Measurements from ENCODE around the gene UBL3. TPM values are rescaled to one million over a fixed set of nuclear protein-coding genes. Genes with fewer than 3 reads are reported as not detected.

UBL3 gene
- total and polyA plus RNA-seq, 2 of the 8 experiments (the other 6 are each of a cell fraction or from before 2014, with no cell fraction given), result 5.3 to 16.1 TPM

- peak overlapping the region in 1 of 4 experiments; percentile 47; a peak in 1 of 8 replicates for H3K4me3 ChIP-seq (ENCODE audit: extremely low read depth in 1 of 4, insufficient read depth in 2 of 4, low read depth in 3 of 4, low read length in 4 of 4)
- no peak for FAIRE-seq
- DNase-seq (ENCODE audit: low read depth in 1 of 2, low spot score in 2 of 2), result no peak
- H3K9ac ChIP-seq (replicated peaks in 1 of 4; ENCODE audit: extremely low read depth in 1 of 4, low read depth in 3 of 4, low read length in 3 of 4), result no peak overlapping the region
- H3K56ac ChIP-seq (replicated peaks; ENCODE audit: insufficient read length, low read depth, low read length), result no peak overlapping the region
- H2BK15ac ChIP-seq (ENCODE audit: low read length), result no peak overlapping the region
- no peak overlapping the region for H2BK5ac ChIP-seq (ENCODE audit: low read depth, low read length)
- peak overlapping the region in 1 of 2 experiments; percentile 68; a peak in 2 of 4 replicates for H3K4me2 ChIP-seq (ENCODE audit: insufficient read depth in 1 of 2, low read depth in 2 of 2, low read length in 2 of 2)
- ChIA-PET POLR2A (ENCODE audit: partially characterized antibody) (interaction anchor here (1.6 kb wide), 1 partner anchor 9 kb away, joined by 6 read pairs; the partner anchor contains the start of gene UBL3), CTCF (ENCODE audit: partially characterized antibody) (interaction anchor here (1.0 to 2.0 kb wide), 4 partner anchors 9 to 273 kb away, joined by 3 to 7 read pairs (median 4); no protein-coding TSS in a partner anchor)
- H3K23ac ChIP-seq (ENCODE audit: insufficient read length), result no peak overlapping the region
- H2BK20ac ChIP-seq (ENCODE audit: low read length), result no peak overlapping the region
- H4K20me1 ChIP-seq (replicated peaks in 1 of 2; ENCODE audit: control insufficient read depth in 1 of 2, insufficient read depth in 2 of 2, low read length in 2 of 2), result no peaks in the 10 kb centered on the region
- no peak overlapping the region for H4K91ac ChIP-seq (replicated peaks; ENCODE audit: insufficient read length, low read length)
- no peaks in the 10 kb centered on the region for H3K79me1 ChIP-seq (ENCODE audit: low read depth, low read length)
- no peak overlapping the region for H3K4ac ChIP-seq (replicated peaks; ENCODE audit: insufficient read length, low read depth, low read length)
- H3K79me2 ChIP-seq (ENCODE audit: control insufficient read depth in 1 of 2, insufficient read depth in 2 of 2, low read length in 2 of 2), result peaks cover 0 to 93% of the 10 kb centered on the region in 2 experiments; a peak in 3 of 4 replicates
- no peak overlapping the region for H4K5ac ChIP-seq (ENCODE audit: insufficient read length, low read depth, low read length)
- no peak overlapping the region for H2BK12ac ChIP-seq (ENCODE audit: low read depth, low read length)
- no peak overlapping the region for H2AFZ ChIP-seq (ENCODE audit: low read length)
- no peak overlapping the region for H3K18ac ChIP-seq (ENCODE audit: extremely low read depth, low read length)
- H3K14ac ChIP-seq (ENCODE audit: insufficient read length), result no peak overlapping the region
- H3K23me2 ChIP-seq (ENCODE audit: low read depth, low read length), result 0 out of 2 replicates have a peak, but pooled peaks cover 1% of the 10 kb centered on the region
- H4K8ac ChIP-seq (ENCODE audit: extremely low read depth, insufficient read depth, low read length), result no peak overlapping the region
- no peak overlapping the region for H2AK5ac ChIP-seq (ENCODE audit: low read depth, low read length)
- no peaks in the 10 kb centered on the region for H3K27me3 ChIP-seq (replicated peaks in 1 of 4; ENCODE audit: control insufficient read depth in 3 of 4, extremely low read depth in 1 of 4, insufficient read depth in 3 of 4, low read length in 3 of 4)
- peaks cover 0 to 6% (median 2%) of the 10 kb centered on the region in 4 experiments; a peak in 2 of 7 replicates for H3K4me1 ChIP-seq (replicated peaks in 1 of 4; ENCODE audit: control insufficient read depth in 3 of 4, insufficient read depth in 4 of 4, low read length in 3 of 4)
- H2BK120ac ChIP-seq (replicated peaks; ENCODE audit: low read depth, low read length), result no peak overlapping the region
- H3K27ac ChIP-seq (ENCODE audit: low read depth, low read length), result no peak overlapping the region
- WGBS, 2 experiments (ENCODE audit: extremely low coverage in 1 of 2, insufficient coverage in 1 of 2, insufficient read length in 1 of 2, insufficient replicate concordance in 2 of 2, low coverage in 1 of 2, low lambda C conversion rate in 2 of 2, missing lambda C conversion rate in 1 of 2), result 53% methylated on average over 3 of the region's 3 CpGs; no CpG with 5 or more reads in 1 of the 2 experiments
- H3K36me3 ChIP-seq (ENCODE audit: control insufficient read depth in 2 of 4, insufficient read depth in 4 of 4, low read length in 3 of 4), result no peaks in the 10 kb centered on the region
- H3K9me3 ChIP-seq (ENCODE audit: insufficient read depth in 2 of 2, low read depth in 1 of 2, low read length in 1 of 2), result no peaks in the 10 kb centered on the region; a peak in 1 of 4 replicates
- TF ChIP-seq JUND (IDR thresholded peaks at IDR 0.05; ENCODE audit: low read length) (no peak), ATF2 (IDR thresholded peaks at IDR 0.05; ENCODE audit: low read length) (no peak), MAFK (IDR thresholded peaks at IDR 0.05; ENCODE audit: low read depth, low read length) (no peak), CBX5 (IDR thresholded peaks at IDR 0.05; ENCODE audit: low read depth, low read length) (no peak), SAP30 (IDR thresholded peaks at IDR 0.05; ENCODE audit: insufficient read depth, insufficient replicate concordance, low read length) (no peak), BACH1 (IDR thresholded peaks at IDR 0.05; ENCODE audit: low read length) (no peak), TEAD4 (IDR thresholded peaks at IDR 0.05; ENCODE audit: low read depth, low read length) (no peak)
- TF ChIP-seq, protein P1, sequence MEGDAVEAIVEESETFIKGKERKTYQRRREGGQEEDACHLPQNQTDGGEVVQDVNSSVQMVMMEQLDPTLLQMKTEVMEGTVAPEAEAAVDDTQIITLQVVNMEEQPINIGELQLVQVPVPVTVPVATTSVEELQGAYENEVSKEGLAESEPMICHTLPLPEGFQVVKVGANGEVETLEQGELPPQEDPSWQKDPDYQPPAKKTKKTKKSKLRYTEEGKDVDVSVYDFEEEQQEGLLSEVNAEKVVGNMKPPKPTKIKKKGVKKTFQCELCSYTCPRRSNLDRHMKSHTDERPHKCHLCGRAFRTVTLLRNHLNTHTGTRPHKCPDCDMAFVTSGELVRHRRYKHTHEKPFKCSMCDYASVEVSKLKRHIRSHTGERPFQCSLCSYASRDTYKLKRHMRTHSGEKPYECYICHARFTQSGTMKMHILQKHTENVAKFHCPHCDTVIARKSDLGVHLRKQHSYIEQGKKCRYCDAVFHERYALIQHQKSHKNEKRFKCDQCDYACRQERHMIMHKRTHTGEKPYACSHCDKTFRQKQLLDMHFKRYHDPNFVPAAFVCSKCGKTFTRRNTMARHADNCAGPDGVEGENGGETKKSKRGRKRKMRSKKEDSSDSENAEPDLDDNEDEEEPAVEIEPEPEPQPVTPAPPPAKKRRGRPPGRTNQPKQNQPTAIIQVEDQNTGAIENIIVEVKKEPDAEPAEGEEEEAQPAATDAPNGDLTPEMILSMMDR (IDR thresholded peaks at IDR 0.05; ENCODE audit: control extremely low read depth in 1 of 3, insufficient read depth in 1 of 3, low read depth in 1 of 3, low read length in 3 of 3), result no peak
Observed at GRCh38 chr13:29840585-29840984, 9.8 kb downstream of the UBL3 start.
